PC-9 (cell line): ENCODE results near the gene DAZ4. TPM values are rescaled to one million over a fixed set of nuclear protein-coding genes. Genes with fewer than 3 reads are reported as not detected.

ENCODE experiments used
- total RNA-seq: library from RNA; stranded (reverse); gene quantifications from 2 replicates; pipeline ENCODE4 v1.2.3, GENCODE V29; 2021

The DAZ4 gene
- total RNA-seq, 1 experiment from 2014 or later: not detected

Other genes starting within 250 kb of the DAZ4 start
- not detected in 2 replicates for gene BPY2B, start 215.9 kb upstream of the DAZ4 start, total RNA-seq
- gene DAZ3, start 20.5 kb upstream of the DAZ4 start, total RNA-seq: not detected in 2 replicates
- gene BPY2C, start 218.2 kb downstream of the DAZ4 start, total RNA-seq: not detected in 2 replicates